HEK293 (cell line): ENCODE results near the gene FOXL2NB.
A peak's percentile ranks its signal among the peaks of the same experiment; 100 is the strongest.

ENCODE experiments used
- AEBP2 ChIP-seq: fragments of 450-650 bp; formaldehyde crosslinking; IDR thresholded peaks from 2 replicates; pipeline ENCODE4 v1.5.1; 2016; ENCODE audit warnings: missing biosample characterization, missing genetic modification characterization, borderline replicate concordance
- FEZF1 ChIP-seq: fragments of 450-650 bp; formaldehyde crosslinking; IDR thresholded peaks from 2 replicates; pipeline ENCODE4 v1.5.1; 2016; ENCODE audit warnings: missing biosample characterization, missing genetic modification characterization
- GLIS2 ChIP-seq: fragments of 450-650 bp; formaldehyde crosslinking; IDR thresholded peaks from 2 replicates; pipeline ENCODE4 v1.5.1; 2016; ENCODE audit warnings: missing biosample characterization, missing genetic modification characterization
- HIC1 ChIP-seq: fragments of 450-650 bp; formaldehyde crosslinking; IDR thresholded peaks from 2 replicates; pipeline ENCODE4 v1.5.1; 2016; ENCODE audit warnings: missing biosample characterization, missing genetic modification characterization
- KLF7 ChIP-seq: fragments of 450-650 bp; formaldehyde crosslinking; IDR thresholded peaks from 2 replicates; pipeline ENCODE4 v1.5.1; 2016; ENCODE audit warnings: missing biosample characterization, missing genetic modification characterization, borderline replicate concordance
- PRDM10 ChIP-seq: fragments of 450-650 bp; formaldehyde crosslinking; IDR thresholded peaks from 2 replicates; pipeline ENCODE4 v1.5.1; 2016; ENCODE audit warnings: missing biosample characterization, missing genetic modification characterization
- PRDM6 ChIP-seq: fragments of 450-650 bp; formaldehyde crosslinking; IDR thresholded peaks from 2 replicates; pipeline ENCODE4 v1.5.1; 2017; ENCODE audit warnings: missing biosample characterization, missing genetic modification characterization
- REPIN1 ChIP-seq: fragments of 450-650 bp; formaldehyde crosslinking; IDR thresholded peaks from 2 replicates; pipeline ENCODE4 v1.5.1; 2017; ENCODE audit warnings: missing biosample characterization, missing genetic modification characterization, low read depth
- SALL2 ChIP-seq: fragments of 450-650 bp; formaldehyde crosslinking; IDR thresholded peaks from 2 replicates; pipeline ENCODE4 v1.5.0; 2017; ENCODE audit warnings: missing biosample characterization, mild to moderate bottlenecking, missing genetic modification characterization, borderline replicate concordance
- ZBTB20 ChIP-seq: fragments of 450-650 bp; formaldehyde crosslinking; IDR thresholded peaks from 2 replicates; pipeline ENCODE4 v1.5.1; 2016; ENCODE audit warnings: missing biosample characterization, missing genetic modification characterization
- ZBTB21 ChIP-seq: fragments of 450-650 bp; formaldehyde crosslinking; IDR thresholded peaks from 2 replicates; pipeline ENCODE4 v1.5.1; 2017; ENCODE audit warnings: missing biosample characterization, missing genetic modification characterization
- ZFHX2 ChIP-seq: fragments of 450-650 bp; formaldehyde crosslinking; conservative IDR thresholded peaks from 2 replicates; pipeline ENCODE4 v1.5.1; 2016; ENCODE audit warnings: missing biosample characterization, missing genetic modification characterization
- ZNF157 ChIP-seq: fragments of 450-650 bp; formaldehyde crosslinking; IDR thresholded peaks from 2 replicates; pipeline ENCODE4 v1.5.1; 2016; ENCODE audit warnings: missing biosample characterization, missing genetic modification characterization
- ZNF175 ChIP-seq: fragments of 450-650 bp; formaldehyde crosslinking; IDR thresholded peaks from 2 replicates; pipeline ENCODE4 v1.5.1; 2016; ENCODE audit warnings: missing biosample characterization, missing genetic modification characterization
- ZNF2 ChIP-seq: fragments of 450-650 bp; formaldehyde crosslinking; IDR thresholded peaks from 2 replicates; pipeline ENCODE4 v1.5.1; 2016; ENCODE audit warnings: missing biosample characterization, missing genetic modification characterization
- ZNF221 ChIP-seq: fragments of 450-650 bp; formaldehyde crosslinking; IDR thresholded peaks from 2 replicates; pipeline ENCODE4 v1.5.1; 2017; ENCODE audit warnings: missing biosample characterization, missing genetic modification characterization, borderline replicate concordance
- ZNF350 ChIP-seq: fragments of 450-650 bp; formaldehyde crosslinking; IDR thresholded peaks from 2 replicates; pipeline ENCODE4 v1.5.0; 2017; ENCODE audit warnings: missing biosample characterization, mild to moderate bottlenecking, missing genetic modification characterization
- ZNF37A ChIP-seq: fragments of 450-650 bp; IDR thresholded peaks from 2 replicates; pipeline ENCODE4 v1.5.1; 2018; ENCODE audit warnings: missing biosample characterization, missing genetic modification characterization
- ZNF416 ChIP-seq: fragments of 450-650 bp; formaldehyde crosslinking; IDR thresholded peaks from 2 replicates; pipeline ENCODE4 v1.5.1; 2016; ENCODE audit warnings: missing biosample characterization, missing genetic modification characterization
- ZNF426 ChIP-seq: fragments of 450-650 bp; formaldehyde crosslinking; IDR thresholded peaks from 2 replicates; pipeline ENCODE4 v1.5.1; 2017; ENCODE audit warnings: missing biosample characterization, missing genetic modification characterization, mild to moderate bottlenecking, inconsistent platforms, moderate library complexity
- ZNF514 ChIP-seq: fragments of 450-650 bp; formaldehyde crosslinking; IDR thresholded peaks from 2 replicates; pipeline ENCODE4 v1.5.1; 2016; ENCODE audit warnings: missing biosample characterization, missing genetic modification characterization
- ZNF521 ChIP-seq: fragments of 450-650 bp; formaldehyde crosslinking; IDR thresholded peaks from 2 replicates; pipeline ENCODE4 v1.5.1; 2017; ENCODE audit warnings: missing biosample characterization, mild to moderate bottlenecking, missing genetic modification characterization
- ZNF529 ChIP-seq: fragments of 450-650 bp; formaldehyde crosslinking; IDR thresholded peaks from 2 replicates; pipeline ENCODE4 v1.5.1; 2017; ENCODE audit warnings: missing genetic modification characterization, missing biosample characterization; ENCODE audit not compliant: insufficient replicate concordance
- ZNF530 ChIP-seq: fragments of 450-650 bp; formaldehyde crosslinking; IDR thresholded peaks from 2 replicates; pipeline ENCODE4 v1.5.1; 2016; ENCODE audit warnings: low read depth, missing biosample characterization, missing genetic modification characterization
- ZNF544 ChIP-seq: fragments of 450-650 bp; formaldehyde crosslinking; IDR thresholded peaks from 2 replicates; pipeline ENCODE4 v1.5.0; 2017; ENCODE audit warnings: missing biosample characterization, missing genetic modification characterization
- ZNF558 ChIP-seq: fragments of 450-650 bp; formaldehyde crosslinking; IDR thresholded peaks from 2 replicates; pipeline ENCODE4 v1.5.1; 2016; ENCODE audit warnings: missing biosample characterization, missing genetic modification characterization
- ZNF785 ChIP-seq: fragments of 450-650 bp; formaldehyde crosslinking; IDR thresholded peaks from 2 replicates; pipeline ENCODE4 v1.5.1; 2016; ENCODE audit warnings: missing biosample characterization, missing genetic modification characterization
- ZSCAN23 ChIP-seq: fragments of 450-650 bp; formaldehyde crosslinking; IDR thresholded peaks from 2 replicates; pipeline ENCODE4 v1.5.1; 2016; ENCODE audit warnings: missing biosample characterization, missing genetic modification characterization
- ZSCAN5A ChIP-seq: fragments of 450-650 bp; formaldehyde crosslinking; IDR thresholded peaks from 2 replicates; pipeline ENCODE4 v1.5.1; 2016; ENCODE audit warnings: missing biosample characterization, missing genetic modification characterization

FOXL2NB gene

GRCh38 chr3:138915503-138916498, 31.2 kb upstream of the FOXL2NB start (continued):
- TF ChIP-seq FEZF1 (tag by site-specific recombination) (no peak), AEBP2 (tag by site-specific recombination) (no peak), ZNF785 (tag by site-specific recombination) (no peak), ZNF175 (tag by site-specific recombination) (no peak), ZNF530 (tag by site-specific recombination) (no peak), SALL2 (tag by site-specific recombination) (no peak), GLIS2 (peak; percentile 95), KLF7 (tag by site-specific recombination) (peak; percentile 69; the same call in 1 of the 2 replicates), ZNF558 (tag by site-specific recombination) (no peak), ZSCAN5A (tag by site-specific recombination) (no peak), REPIN1 (tag by site-specific recombination) (no peak), ZSCAN23 (tag by site-specific recombination) (no peak), ZNF544 (tag by site-specific recombination) (no peak), HIC1 (peak; percentile 86; the same call in 1 of the 2 replicates), ZNF426 (tag by site-specific recombination) (no peak), ZBTB20 (tag by site-specific recombination) (peak; percentile 57; the same call in 1 of the 2 replicates), ZBTB21 (tag by site-specific recombination) (no peak), PRDM10 (tag by site-specific recombination) (no peak), ZNF37A (tag by site-specific recombination) (no peak), ZNF350 (no peak), ZNF157 (tag by site-specific recombination) (no peak), ZNF521 (tag by site-specific recombination) (no peak), ZNF221 (no peak), ZNF416 (tag by site-specific recombination) (no peak), ZNF514 (tag by site-specific recombination) (no peak), PRDM6 (tag by site-specific recombination) (no peak), ZNF2 (peak; percentile 70), ZNF529 (tag by site-specific recombination) (no peak), ZFHX2 (tag by site-specific recombination) (peak; percentile 21; the same call in 1 of the 2 replicates)
